ENCODE data around the gene TSPAN5.

TSPAN5 gene

DNA sequence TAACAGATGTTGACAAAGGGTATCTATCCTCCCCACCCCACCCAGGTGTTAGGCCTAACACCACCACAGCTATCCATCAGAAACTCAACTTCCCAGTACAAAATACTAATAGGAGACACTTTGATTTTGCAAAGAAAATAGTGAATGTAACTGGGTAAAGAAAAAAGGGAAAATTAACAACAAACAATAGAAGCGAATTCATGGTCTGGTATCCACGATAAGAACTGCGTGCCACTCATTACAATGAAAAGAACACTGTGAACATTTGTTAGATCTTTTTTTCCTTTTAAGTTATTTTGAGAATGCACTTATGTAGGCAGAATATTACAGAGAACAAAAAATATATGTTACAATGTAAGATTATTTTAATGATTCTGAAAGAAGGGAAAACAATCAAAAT lies 12.0 kb downstream of the TSPAN5 start:
- Mint-ChIP-seq H3K27me3 (ENCODE audit: low read depth) (no peaks in the 10 kb centered on the region), H3K4me1 (ENCODE audit: low read depth) (peaks cover 39% of the 10 kb centered on the region), H3K9me3 (peaks cover 14% of the 10 kb centered on the region), H3K36me3 (ENCODE audit: low read depth) (peaks cover 20% of the 10 kb centered on the region), H3K4me3 (no peak overlapping the region), H3K27ac (no peak overlapping the region)
- no peak for DNase-seq (ENCODE audit: low spot score)

DNA sequence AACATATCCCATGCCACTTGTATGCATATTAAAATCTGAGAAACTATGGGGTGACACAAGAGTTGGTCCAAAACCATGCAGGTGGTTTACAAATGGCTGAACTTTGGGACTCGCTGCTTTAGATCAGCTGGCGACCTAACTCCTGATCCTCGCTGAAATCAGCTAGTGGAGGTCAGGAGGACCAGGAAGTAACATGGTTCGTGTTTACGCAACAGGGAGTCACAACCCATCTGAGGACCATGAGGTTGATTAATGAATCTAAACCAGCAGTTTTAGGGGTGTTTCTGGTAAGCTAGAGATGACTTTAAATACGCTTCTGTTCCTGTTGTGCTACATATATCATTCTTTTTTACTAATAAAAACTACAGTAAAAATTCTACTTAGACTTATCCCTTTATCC lies 12.9 kb downstream of the TSPAN5 start:
- Mint-ChIP-seq H3K9me3 (peaks cover 5% of the 10 kb centered on the region), H3K27ac (no peak overlapping the region), H3K27me3 (ENCODE audit: low read depth) (no peaks in the 10 kb centered on the region), H3K36me3 (ENCODE audit: low read depth) (peaks cover 13% of the 10 kb centered on the region), H3K4me3 (no peak overlapping the region), H3K4me1 (ENCODE audit: low read depth) (peaks cover 32% of the 10 kb centered on the region)
- no peak for DNase-seq (ENCODE audit: low spot score)

DNA sequence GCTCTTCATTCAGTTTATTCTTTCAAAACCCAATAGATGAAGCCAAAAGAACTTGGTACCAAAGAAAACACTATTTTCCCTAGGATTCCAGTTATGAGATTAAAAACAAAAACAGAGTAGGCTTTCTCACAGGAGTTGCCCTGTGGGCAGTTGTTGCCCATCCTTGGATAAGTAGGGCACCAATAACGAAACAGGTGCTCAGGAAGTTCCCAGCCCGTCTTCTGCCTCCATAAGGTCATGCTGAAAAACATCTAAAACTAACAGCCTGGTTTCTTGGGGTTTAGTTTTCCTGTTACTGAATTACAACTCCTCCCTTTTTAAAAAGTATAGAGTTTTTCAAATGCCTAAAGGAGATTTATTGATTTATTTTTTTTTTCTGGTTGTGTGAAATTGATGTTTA lies 14.7 kb downstream of the TSPAN5 start:
- Mint-ChIP-seq H3K36me3 (ENCODE audit: low read depth) (peaks cover 12% of the 10 kb centered on the region), H3K27me3 (ENCODE audit: low read depth) (no peaks in the 10 kb centered on the region), H3K9me3 (no peaks in the 10 kb centered on the region), H3K27ac (no peak overlapping the region), H3K4me1 (ENCODE audit: low read depth) (peaks cover 44% of the 10 kb centered on the region), H3K4me3 (peak overlapping the region; percentile 68)
- DNase-seq (ENCODE audit: low spot score), result no peak

DNA sequence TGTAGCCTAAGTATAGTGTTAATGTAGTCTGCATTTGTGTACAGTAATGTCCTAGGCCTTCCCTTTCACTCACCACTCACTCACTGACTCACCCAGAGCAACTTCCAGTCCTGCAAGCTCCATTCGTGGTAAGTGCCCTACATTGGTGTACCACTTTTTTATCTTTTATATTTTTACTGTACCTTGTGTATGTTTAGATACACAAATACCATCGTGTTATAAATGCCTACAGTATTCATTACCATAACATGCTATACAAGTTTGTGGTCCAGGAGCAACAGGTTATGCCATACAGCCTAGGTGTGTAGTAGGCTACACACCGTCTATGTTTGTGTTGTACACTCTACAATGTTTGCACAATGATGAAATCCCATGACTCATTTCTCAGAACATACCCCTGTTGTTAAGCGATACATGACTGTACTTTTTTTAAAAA lies 15.4 kb downstream of the TSPAN5 start:
- H3K4me3 Mint-ChIP-seq, result no peak overlapping the region
- peaks cover 12% of the 10 kb centered on the region for H3K36me3 Mint-ChIP-seq (ENCODE audit: low read depth)
- H3K27me3 Mint-ChIP-seq (ENCODE audit: low read depth), result no peaks in the 10 kb centered on the region
- H3K9me3 Mint-ChIP-seq, result no peaks in the 10 kb centered on the region
- no peak for DNase-seq (ENCODE audit: low spot score)
- no peak overlapping the region for H3K27ac Mint-ChIP-seq
- peaks cover 49% of the 10 kb centered on the region for H3K4me1 Mint-ChIP-seq (ENCODE audit: low read depth)

DNA sequence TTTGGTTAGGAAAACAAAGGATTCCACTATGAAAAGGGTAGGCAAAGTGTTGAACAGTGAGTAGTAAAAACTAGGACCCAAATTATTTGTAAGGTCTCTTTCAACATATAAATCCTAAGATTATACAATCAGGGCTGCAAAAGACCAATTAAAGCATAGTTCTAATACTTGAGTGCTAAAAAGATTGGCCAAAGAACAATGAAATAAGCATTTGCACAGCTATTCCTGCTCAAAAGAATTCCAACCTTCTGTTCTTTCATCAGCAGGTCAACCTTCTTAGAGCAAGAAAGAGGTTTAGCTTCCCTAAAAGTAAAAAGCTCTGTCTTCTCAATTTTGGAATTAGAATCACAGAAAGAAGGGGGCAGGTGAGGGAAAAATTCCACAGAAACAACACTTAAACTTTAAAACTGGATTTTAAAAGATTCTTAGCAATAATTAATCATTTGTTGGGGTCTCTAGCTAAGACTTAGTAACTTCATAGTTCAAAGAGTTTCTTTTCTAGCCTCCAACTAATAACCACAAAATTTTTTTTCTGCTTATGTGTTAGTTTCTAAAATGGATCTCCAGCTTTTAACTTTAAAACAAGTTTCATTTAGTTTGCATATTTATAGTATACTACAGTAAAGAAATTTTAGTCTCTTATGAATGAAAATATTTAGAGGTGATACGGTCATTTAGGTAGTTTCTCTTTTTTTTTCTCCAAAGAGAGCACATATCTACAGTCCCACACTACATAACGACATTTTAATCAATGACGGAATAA lies 16.3 kb downstream of the TSPAN5 start:
- no peaks in the 10 kb centered on the region for H3K9me3 Mint-ChIP-seq
- H3K27ac Mint-ChIP-seq, result no peak overlapping the region
- H3K27me3 Mint-ChIP-seq (ENCODE audit: low read depth), result no peaks in the 10 kb centered on the region
- no peak overlapping the region for H3K4me3 Mint-ChIP-seq
- no peak for DNase-seq (ENCODE audit: low spot score)
- H3K36me3 Mint-ChIP-seq (ENCODE audit: low read depth), result peaks cover 12% of the 10 kb centered on the region
- peaks cover 51% of the 10 kb centered on the region for H3K4me1 Mint-ChIP-seq (ENCODE audit: low read depth)

DNA sequence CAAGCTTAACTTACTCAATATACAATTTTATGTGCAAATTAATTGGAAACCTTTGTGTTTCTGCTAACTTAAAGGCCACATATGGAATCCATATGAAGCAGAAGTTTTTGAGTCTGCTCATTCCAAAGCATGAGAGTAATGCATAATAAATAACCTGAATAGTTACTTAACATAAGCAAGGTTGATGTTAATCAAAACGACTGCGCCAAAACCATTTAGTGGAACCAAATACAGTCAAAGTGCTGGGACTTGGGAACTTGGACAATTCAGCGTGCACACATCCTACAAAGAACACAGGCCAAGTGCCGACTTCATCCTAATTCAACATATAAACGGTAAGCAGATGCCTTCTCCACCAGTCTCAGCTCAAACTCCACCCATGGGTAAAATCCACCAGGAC lies 17.0 kb downstream of the TSPAN5 start:
- Mint-ChIP-seq H3K27ac (no peak overlapping the region), H3K36me3 (ENCODE audit: low read depth) (peaks cover 12% of the 10 kb centered on the region), H3K4me1 (ENCODE audit: low read depth) (peaks cover 50% of the 10 kb centered on the region), H3K9me3 (no peaks in the 10 kb centered on the region), H3K27me3 (ENCODE audit: low read depth) (no peaks in the 10 kb centered on the region), H3K4me3 (no peak overlapping the region)
- no peak for DNase-seq (ENCODE audit: low spot score)

DNA sequence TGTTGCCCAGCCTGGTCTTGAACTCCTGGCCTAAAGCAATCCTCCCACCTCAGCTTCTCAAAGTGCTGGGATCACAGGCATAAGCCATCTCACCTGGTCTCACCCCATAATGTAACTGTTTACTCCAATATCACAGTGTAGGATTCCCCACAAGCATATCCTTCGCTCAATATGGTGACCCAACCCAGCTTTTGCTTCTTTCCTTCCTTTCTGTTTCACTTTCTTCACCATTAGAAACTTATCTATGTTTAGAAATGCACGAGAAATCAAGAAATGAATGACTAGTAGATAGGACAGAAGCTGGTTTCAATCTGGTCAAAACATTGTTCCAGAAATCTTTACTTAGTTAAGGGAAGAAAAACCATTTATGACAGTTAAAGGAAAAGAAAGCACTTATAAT lies 18.9 kb downstream of the TSPAN5 start:
- Mint-ChIP-seq H3K4me3 (peak overlapping the region; percentile 85), H3K27me3 (ENCODE audit: low read depth) (no peaks in the 10 kb centered on the region), H3K9me3 (no peaks in the 10 kb centered on the region), H3K27ac (peak overlapping the region; percentile 90), H3K36me3 (ENCODE audit: low read depth) (peaks cover 16% of the 10 kb centered on the region), H3K4me1 (ENCODE audit: low read depth) (peaks cover 39% of the 10 kb centered on the region)
- DNase-seq (ENCODE audit: low spot score), result no peak

DNA sequence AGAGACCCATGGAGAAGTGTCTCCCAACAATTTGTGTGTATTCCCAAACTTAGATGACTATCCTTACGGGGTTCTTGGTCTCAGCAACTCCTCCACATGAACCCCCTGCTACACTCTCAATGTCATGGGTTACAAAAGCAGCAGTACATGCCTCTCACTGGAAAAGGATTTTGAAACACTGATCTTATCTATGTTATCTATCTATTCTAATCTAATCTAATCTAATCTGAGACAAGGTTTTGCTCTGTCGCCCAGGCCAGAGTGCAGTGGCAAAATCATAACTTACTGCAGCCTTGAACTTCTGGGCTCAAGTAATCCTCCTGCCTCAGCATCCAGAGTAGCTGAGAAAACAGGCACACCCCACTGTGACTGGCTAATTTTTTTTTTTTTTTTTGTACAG lies 19.3 kb downstream of the TSPAN5 start:
- no peaks in the 10 kb centered on the region for H3K9me3 Mint-ChIP-seq
- H3K27me3 Mint-ChIP-seq (ENCODE audit: low read depth), result no peaks in the 10 kb centered on the region
- peak overlapping the region; percentile 90 for H3K27ac Mint-ChIP-seq
- H3K4me3 Mint-ChIP-seq, result peak overlapping the region; percentile 85
- H3K4me1 Mint-ChIP-seq (ENCODE audit: low read depth), result peaks cover 38% of the 10 kb centered on the region
- no peak for DNase-seq (ENCODE audit: low spot score)
- peaks cover 16% of the 10 kb centered on the region for H3K36me3 Mint-ChIP-seq (ENCODE audit: low read depth)

DNA sequence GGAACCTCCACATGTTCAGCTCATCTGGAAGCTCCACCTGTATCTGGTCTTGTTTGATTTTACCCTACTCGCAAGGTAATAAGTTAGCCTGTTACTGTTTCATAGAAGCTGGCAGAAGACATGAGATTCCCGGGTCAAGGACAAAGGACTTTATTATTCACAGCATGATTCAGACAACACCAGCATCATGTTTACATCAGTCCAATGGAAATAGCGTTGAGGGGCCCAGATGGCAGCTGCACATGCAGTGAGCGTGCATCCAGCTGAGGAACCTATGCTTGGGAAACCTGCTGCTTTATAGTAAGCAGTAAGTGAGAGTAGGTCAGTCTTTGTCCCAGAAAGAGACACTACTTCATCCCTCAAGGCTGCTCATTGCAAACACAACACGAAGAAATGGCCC lies 19.8 kb downstream of the TSPAN5 start:
- no peaks in the 10 kb centered on the region for H3K27me3 Mint-ChIP-seq (ENCODE audit: low read depth)
- H3K27ac Mint-ChIP-seq, result peak overlapping the region; percentile 90
- H3K4me1 Mint-ChIP-seq (ENCODE audit: low read depth), result peaks cover 34% of the 10 kb centered on the region
- no peak for DNase-seq (ENCODE audit: low spot score)
- H3K36me3 Mint-ChIP-seq (ENCODE audit: low read depth), result peaks cover 13% of the 10 kb centered on the region
- peak overlapping the region; percentile 22 for H3K4me3 Mint-ChIP-seq
- no peaks in the 10 kb centered on the region for H3K9me3 Mint-ChIP-seq

DNA sequence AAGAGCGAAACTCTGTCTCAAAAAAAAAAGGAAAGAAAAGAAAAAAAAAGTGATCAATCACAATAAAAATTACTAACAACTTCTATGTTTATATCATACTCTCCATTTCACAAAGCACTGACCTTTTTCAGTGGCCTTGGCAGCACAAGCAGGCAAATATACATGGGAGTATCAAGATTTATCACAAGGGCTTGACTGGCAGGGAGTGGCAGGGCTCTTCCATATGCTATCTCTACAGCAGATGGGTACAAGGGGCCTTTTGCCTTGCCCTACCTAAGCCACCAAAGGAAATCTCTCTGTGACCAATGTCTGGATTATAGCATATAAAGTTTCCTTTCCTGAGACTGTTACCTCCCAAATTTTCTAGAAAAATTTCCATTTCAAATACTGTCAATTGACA lies 24.4 kb downstream of the TSPAN5 start:
- Mint-ChIP-seq H3K4me1 (ENCODE audit: low read depth) (peaks cover 26% of the 10 kb centered on the region), H3K36me3 (ENCODE audit: low read depth) (peaks cover 12% of the 10 kb centered on the region), H3K27ac (no peak overlapping the region)

DNA sequence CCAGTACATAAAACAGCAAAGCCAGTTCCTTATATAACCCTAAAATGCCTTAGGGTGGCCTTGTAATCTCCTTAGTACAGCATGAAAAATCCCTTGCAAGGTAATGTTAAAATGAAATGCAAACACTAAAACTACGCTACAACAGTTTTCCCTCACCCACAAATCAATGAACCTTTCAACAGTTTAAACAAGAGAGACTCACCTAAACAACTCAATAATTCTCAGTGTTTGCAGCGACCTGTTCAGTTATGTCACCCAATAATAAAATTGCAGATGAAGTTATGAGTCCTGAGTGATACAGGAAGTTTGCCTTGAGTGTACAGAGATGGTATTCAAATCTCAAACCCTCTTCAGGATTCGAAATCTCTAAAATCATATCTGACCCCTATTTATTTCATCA lies 25.3 kb downstream of the TSPAN5 start:
- H3K27me3 Mint-ChIP-seq (ENCODE audit: low read depth), result no peaks in the 10 kb centered on the region
- H3K4me1 Mint-ChIP-seq (ENCODE audit: low read depth), result peaks cover 18% of the 10 kb centered on the region
- H3K27ac Mint-ChIP-seq, result no peak overlapping the region
- no peak for DNase-seq (ENCODE audit: low spot score)
- H3K4me3 Mint-ChIP-seq, result no peak overlapping the region
- H3K9me3 Mint-ChIP-seq, result no peaks in the 10 kb centered on the region
- H3K36me3 Mint-ChIP-seq (ENCODE audit: low read depth), result peaks cover 12% of the 10 kb centered on the region

More for the DNA sequence above, 24.4 kb downstream of the TSPAN5 start:
- no peak for DNase-seq (ENCODE audit: low spot score)
- Mint-ChIP-seq H3K4me3 (no peak overlapping the region), H3K27me3 (ENCODE audit: low read depth) (no peaks in the 10 kb centered on the region), H3K9me3 (no peaks in the 10 kb centered on the region)

DNA sequence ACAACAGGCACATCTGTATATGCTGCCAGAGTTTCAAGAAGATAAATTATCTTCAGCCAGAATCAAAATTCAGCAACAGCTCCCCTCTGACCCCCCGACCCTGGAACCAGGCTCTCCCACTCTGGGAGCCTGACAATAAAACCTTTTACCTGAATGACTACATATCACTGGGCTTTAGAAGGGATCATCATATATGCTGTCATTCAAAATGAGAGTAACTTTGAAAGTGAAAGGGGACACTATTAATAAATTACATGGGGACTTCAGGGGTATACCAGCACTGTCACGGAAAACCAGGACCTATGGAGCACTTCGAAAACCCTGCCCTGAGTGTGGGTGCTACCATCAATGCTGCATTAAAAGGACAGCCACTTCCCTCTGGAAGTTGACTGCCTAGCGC lies 26.2 kb downstream of the TSPAN5 start:
- H3K9me3 Mint-ChIP-seq, result no peaks in the 10 kb centered on the region
- H3K27me3 Mint-ChIP-seq (ENCODE audit: low read depth), result no peaks in the 10 kb centered on the region
- DNase-seq (ENCODE audit: low spot score), result no peak

DNA sequence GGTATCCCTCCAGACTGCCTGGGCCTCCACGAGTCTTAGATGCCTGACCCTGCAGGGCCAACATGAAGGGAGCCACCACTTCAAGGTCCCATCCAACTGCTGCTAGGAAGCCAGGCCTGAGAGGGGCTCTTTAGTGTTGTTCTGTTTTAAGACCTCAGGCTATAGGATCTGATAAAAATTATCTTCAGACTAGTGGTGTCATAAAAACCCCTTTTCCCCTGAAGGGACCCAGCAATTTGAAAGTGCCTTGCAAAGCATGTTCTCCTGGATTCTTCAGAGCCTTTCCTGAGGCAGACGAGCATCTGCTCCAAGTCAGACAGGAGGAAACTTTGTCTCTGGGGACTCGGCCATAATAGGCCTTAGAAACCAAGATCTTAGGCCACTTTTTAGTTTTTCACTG lies 26.9 kb downstream of the TSPAN5 start:
- peaks cover 15% of the 10 kb centered on the region for H3K36me3 Mint-ChIP-seq (ENCODE audit: low read depth)
- peaks cover 25% of the 10 kb centered on the region for H3K4me1 Mint-ChIP-seq (ENCODE audit: low read depth)
- H3K9me3 Mint-ChIP-seq, result no peaks in the 10 kb centered on the region
- H3K27ac Mint-ChIP-seq, result no peak overlapping the region
- H3K4me3 Mint-ChIP-seq, result no peak overlapping the region
- H3K27me3 Mint-ChIP-seq (ENCODE audit: low read depth), result no peaks in the 10 kb centered on the region
- DNase-seq (ENCODE audit: low spot score), result no peak

More for the DNA sequence above, 26.2 kb downstream of the TSPAN5 start:
- Mint-ChIP-seq H3K27ac (no peak overlapping the region), H3K4me3 (no peak overlapping the region), H3K4me1 (ENCODE audit: low read depth) (peaks cover 18% of the 10 kb centered on the region), H3K36me3 (ENCODE audit: low read depth) (peaks cover 15% of the 10 kb centered on the region)

DNA sequence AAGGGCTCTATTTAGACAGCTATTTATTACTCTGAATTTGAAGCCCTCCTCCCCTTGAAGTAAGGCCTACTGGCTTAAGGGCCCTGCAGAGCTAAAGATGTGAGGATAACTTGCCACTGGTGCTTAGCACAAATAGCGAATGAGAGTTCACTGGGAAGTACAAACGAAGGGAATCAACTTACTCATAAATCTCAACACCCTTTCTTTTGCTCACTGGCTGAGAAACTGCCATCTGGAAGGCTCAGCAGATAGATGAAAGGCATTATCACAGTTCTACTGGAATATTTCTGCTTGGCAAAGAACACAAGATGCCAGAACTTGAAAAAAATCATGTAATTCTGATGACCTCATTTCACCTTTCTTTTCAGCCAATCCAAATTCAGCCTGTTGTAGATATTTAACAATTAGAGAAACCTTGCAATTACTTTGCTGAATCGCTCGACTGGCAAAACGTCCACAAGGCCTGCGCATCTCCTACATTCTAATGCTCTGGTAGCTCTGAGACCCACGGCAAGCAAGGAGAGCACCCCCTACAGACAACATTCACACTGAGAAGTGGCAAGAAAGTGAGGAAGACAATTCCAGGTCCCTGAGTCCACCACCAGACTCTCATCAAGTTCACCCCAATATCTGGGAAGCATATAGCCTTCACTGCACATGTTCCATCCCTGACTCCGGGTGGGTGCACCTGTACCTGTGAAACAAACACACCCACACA lies 27.5 kb downstream of the TSPAN5 start:
- H3K27ac Mint-ChIP-seq, result no peak overlapping the region
- H3K9me3 Mint-ChIP-seq, result no peaks in the 10 kb centered on the region
- H3K4me3 Mint-ChIP-seq, result no peak overlapping the region
- no peaks in the 10 kb centered on the region for H3K27me3 Mint-ChIP-seq (ENCODE audit: low read depth)
- H3K4me1 Mint-ChIP-seq (ENCODE audit: low read depth), result peaks cover 30% of the 10 kb centered on the region
- H3K36me3 Mint-ChIP-seq (ENCODE audit: low read depth), result peaks cover 13% of the 10 kb centered on the region
- no peak for DNase-seq (ENCODE audit: low spot score)
